ENCODE data around the gene PTPRJ.
"Not testable (repeated sequence)": the region's sequence is repeated elsewhere in the genome, so short reads cannot be mapped to it uniquely, and the experiment has no call there.

The PTPRJ gene

GRCh38 chr11:48169717-48170116 lies 189.4 kb downstream of the PTPRJ start:
- DNase-seq = no peak

- DNase-seq = no peak
Measured at GRCh38 chr11:48170241-48171233, 190.2 kb downstream of the PTPRJ start.

- DNase-seq = peak; percentile 27
Measured at GRCh38 chr11:48172818-48173609, 192.7 kb downstream of the PTPRJ start.

GRCh38 chr11:48177661-48178060 lies 197.3 kb downstream of the PTPRJ start:
- DNase-seq = no peak

GRCh38 chr11:48180627-48181026 lies 200.3 kb downstream of the PTPRJ start:
- DNase-seq = no peak

GRCh38 chr11:48182860-48183526 lies 202.6 kb downstream of the PTPRJ start:
- no peak for DNase-seq

- DNase-seq = no peak
Measured at GRCh38 chr11:48184452-48184851, 204.1 kb downstream of the PTPRJ start.

- not testable (repeated sequence) for DNase-seq
Measured at GRCh38 chr11:48190906-48191654, 210.7 kb downstream of the PTPRJ start.

GRCh38 chr11:48193876-48194275 lies 213.5 kb downstream of the PTPRJ start:
- DNase-seq = no peak

- DNase-seq = no peak
Measured at GRCh38 chr11:48207881-48208280, 227.5 kb downstream of the PTPRJ start.

- no peak for DNase-seq
Measured at GRCh38 chr11:48210052-48210451, 229.7 kb downstream of the PTPRJ start.

GRCh38 chr11:48216510-48216909 lies 236.2 kb downstream of the PTPRJ start, which contains the start of gene OR4B1:
Gene OR4B1 (plus strand): TSS chr11:48216810. CDS start chr11:48216810, 0 bp downstream.
- no peak for DNase-seq
